GM18517 (cell line): ENCODE data around the gene SAMD11.

Experiments
- ATAC-seq: cut with Tn5 transposase; IDR thresholded peaks from one replicate; pipeline ENCODE4 v1.9.1; 2021; ENCODE audit warnings: mild to moderate bottlenecking, moderate library complexity; ENCODE audit not compliant: unreplicated experiment

Gene SAMD11

GRCh38 chr1:917076-917459 is 6.7 kb upstream of the SAMD11 start:
- no peak for ATAC-seq

- ATAC-seq, result no peak
Observed at GRCh38 chr1:917466-918091, 6.1 kb upstream of the SAMD11 start.

- no peak for ATAC-seq
Observed at GRCh38 chr1:918353-918752, 5.4 kb upstream of the SAMD11 start.

GRCh38 chr1:918843-919242 is 4.9 kb upstream of the SAMD11 start:
- ATAC-seq, result no peak

- no peak for ATAC-seq
Observed at GRCh38 chr1:919271-919872, 4.4 kb upstream of the SAMD11 start.

- ATAC-seq, result no peak
Observed at GRCh38 chr1:920010-920409, 3.7 kb upstream of the SAMD11 start.

GRCh38 chr1:920521-920920 is 3.2 kb upstream of the SAMD11 start:
- no peak for ATAC-seq

GRCh38 chr1:921011-921837 is 2.5 kb upstream of the SAMD11 start:
- no peak for ATAC-seq

GRCh38 chr1:923991-924655 is 400 bp downstream of the SAMD11 start:
- no peak for ATAC-seq

- no peak for ATAC-seq
Observed at GRCh38 chr1:924656-925560, 1.2 kb downstream of the SAMD11 start.

- ATAC-seq, result no peak
Observed at GRCh38 chr1:925561-926421, 2.1 kb downstream of the SAMD11 start.

- no peak for ATAC-seq
Observed at GRCh38 chr1:927234-927633, 3.5 kb downstream of the SAMD11 start.

- ATAC-seq, result no peak
Observed at GRCh38 chr1:927748-928147, 4.0 kb downstream of the SAMD11 start.

GRCh38 chr1:928825-929661 is 5.3 kb downstream of the SAMD11 start:
- no peak for ATAC-seq

- ATAC-seq, result no peak
Observed at GRCh38 chr1:929712-930632, 6.2 kb downstream of the SAMD11 start.

- ATAC-seq, result no peak
Observed at GRCh38 chr1:930633-931138, 7.0 kb downstream of the SAMD11 start.

- no peak for ATAC-seq
Observed at GRCh38 chr1:931380-932172, 7.9 kb downstream of the SAMD11 start.
